GM19452 (cell line): ENCODE data around the gene MIB1.
"Not testable (repeated sequence)": the region's sequence is repeated elsewhere in the genome, so short reads cannot be mapped to it uniquely, and the experiment has no call there.

Source experiments
- ATAC-seq: cut with Tn5 transposase; IDR thresholded peaks from one replicate; pipeline ENCODE4 v1.9.1; 2021; ENCODE audit not compliant: unreplicated experiment

MIB1 gene

DNA sequence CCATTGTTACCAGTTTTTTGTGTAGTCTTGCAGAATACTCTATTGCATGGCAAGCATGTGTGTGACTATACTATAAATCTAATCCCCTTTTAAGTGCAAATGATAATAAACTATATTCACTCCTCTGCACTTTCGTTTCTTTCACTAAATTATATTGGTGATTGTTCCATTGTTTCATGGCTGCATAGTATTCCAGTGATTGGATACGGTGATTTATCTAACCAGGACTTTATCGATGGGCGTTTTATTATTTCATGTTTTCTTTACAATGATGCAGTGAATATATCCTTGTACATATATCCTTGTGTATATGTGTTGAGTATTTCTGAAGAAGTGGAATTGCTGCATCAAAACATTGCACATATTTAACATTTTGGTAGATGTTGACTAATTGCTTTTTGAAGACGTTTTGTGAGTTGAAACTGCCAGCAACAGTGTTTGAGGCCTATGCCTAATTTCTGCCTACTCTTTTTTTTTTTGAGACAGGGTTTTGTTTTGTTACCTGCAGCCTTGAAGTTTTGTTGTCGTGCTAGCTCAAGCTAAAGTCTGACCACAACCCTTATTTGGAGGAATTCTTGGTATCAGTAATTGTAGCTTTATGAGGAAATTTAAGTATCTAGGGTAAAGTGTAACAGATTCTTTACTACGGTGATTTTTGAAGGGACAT is 2.7 kb downstream of the MIB1 start:
- no peak for ATAC-seq

DNA sequence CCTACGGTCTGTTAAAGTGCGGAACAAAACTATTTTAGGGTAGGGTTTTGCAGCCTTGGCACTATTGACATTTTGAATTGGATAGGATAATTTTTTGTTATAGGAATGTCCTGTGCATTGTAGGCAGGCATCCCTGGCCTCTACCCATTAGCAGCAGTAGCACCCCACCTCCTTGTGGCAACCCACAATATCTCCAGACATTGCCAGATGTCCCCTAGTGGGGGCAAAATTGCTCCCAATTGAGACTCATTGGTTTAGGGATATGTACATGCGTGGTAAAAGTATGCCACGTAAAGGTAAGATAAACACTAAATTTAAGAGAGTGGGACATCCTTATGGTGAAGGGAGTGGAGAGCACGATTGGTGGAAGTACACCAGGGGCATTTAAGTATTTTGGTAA is 4.6 kb downstream of the MIB1 start:
- ATAC-seq: no peak

- no peak for ATAC-seq
These were observed 6.7 kb downstream of the MIB1 start for GRCh38 chr18:21747268-21747667.

DNA sequence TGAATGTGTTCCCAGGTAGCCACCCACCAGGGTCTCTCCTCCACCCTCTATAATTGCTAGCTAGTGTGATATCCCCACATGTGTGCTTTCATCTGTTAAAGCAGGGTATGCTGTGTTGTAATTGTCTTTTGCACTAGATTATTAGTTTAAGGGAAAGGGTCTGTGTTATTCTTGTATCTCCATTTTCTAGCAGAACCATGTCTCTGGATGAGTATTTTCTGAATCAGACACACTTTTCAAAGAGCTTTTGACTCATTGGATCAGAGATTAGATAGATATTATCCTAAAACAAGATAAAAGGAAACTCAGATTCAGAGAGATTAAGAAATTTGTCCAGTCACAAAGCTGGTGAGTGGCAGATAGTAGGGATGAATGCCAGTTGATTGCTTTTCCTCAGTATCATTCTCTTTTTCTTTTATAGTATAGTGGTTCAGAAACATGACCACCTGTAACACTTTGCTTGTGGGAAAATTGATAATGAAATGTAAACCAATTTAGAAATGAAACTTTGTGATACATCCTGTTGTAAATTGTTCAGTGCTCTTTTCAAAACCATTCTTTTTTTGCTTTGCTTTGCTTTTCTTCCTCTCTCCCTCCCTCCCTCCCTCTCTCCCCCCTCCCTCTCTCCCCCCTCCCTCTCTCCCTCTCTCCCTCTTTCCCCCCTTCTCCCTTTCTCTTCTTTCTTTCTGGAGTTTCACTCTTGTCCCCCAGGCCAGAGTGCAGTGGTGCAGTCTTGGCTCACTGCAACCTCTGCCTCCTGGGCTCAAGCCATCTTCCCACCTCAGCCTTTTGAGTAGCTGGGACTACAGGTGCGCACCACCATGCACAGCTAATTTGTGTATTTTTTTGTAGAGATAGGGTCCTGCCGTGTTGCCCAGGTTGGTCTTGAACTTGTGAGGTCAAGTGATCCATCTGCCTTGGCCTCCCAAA is 7.4 kb downstream of the MIB1 start:
- ATAC-seq: no peak

- no peak for ATAC-seq
These were observed 17.2 kb downstream of the MIB1 start for GRCh38 chr18:21757833-21758232.

DNA sequence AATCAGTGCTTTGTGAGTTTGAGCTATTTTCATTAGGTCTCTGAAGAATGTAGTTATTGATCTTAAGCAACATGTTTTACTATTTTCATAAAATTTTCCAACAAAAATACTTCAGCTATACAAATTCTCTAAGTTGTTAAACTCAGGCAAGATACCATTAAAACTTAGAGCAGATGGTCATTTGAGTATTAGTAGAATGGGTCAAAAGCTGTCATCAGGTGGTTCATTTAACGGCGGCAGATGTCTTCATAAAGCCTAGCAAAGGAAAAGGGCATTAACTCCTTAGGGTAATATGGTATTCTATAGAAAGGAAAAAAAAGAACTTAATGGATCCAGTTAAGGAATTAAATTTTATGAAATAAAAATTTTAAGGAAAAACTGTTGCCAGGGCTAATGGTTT is 19.2 kb downstream of the MIB1 start:
- no peak for ATAC-seq

GRCh38 chr18:21760321-21760720 is 19.7 kb downstream of the MIB1 start:
- ATAC-seq: no peak

DNA sequence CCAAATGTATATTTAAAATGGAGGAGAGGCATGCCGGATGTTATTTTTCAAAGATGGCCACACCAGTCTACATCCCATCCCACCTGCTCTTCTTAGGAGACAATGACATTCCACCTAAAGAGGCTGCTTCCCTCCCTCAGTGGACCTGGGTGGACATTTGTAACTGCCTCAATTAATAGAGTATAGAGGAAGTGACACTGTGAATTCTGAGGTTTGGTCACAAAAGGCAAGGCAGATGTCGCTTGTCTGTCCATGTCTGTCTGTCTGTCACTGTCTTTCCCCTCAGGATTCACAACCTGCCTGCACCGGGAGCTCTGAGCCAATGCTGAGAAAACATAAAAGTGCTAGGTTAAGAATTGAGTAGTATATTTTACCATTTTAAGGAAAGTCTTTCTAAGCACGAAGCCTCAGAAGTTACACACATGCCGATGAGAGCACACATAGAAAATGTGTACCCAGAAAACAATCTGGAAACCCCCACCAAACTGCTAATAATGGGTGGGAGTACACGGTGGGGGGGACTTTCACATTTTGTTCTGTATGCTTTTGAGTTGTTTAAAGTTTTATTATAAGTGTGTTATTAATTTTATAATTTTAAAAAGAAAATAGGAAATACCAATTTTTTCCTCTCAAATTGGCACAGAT is 21.0 kb downstream of the MIB1 start:
- no peak for ATAC-seq

- no peak for ATAC-seq
These were observed 21.7 kb downstream of the MIB1 start for GRCh38 chr18:21762181-21762772.

DNA sequence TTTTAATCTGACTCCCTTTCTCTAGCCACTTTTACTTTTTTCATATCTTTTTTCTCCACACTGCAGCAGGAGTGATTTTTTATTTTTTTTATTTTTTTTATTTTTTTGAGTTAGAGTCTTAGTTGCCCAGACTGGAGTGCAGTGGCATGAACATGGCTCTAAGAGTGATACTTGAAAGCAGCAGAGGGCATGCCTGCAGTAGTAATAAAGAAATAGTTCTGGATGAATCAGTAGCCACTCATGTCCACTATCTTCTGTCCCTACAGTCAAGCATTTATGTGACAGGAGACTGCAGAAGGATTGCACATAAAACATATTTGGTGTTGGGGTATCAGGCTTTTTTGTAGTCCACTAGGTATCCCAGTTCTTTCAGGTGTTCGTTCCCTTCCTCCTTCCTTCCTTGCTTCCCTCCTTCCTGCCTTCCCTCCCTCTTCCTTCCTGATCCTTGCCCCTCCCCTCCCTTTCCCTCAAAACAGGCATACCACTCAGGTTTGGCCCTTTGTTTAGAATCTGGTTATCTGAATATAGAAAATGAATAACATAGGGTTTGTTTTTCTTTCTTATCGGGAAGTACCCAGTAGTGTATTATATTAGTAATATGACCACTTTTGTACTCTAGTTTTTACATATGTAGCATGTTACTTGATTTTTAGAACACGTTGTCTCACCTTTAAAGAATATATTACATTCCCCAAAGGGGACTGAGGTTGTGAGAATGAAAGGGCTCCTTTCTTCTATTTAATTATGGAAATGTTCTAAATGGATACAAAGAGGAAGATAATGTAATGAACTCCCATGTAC is 23.5 kb downstream of the MIB1 start:
- no peak for ATAC-seq

DNA sequence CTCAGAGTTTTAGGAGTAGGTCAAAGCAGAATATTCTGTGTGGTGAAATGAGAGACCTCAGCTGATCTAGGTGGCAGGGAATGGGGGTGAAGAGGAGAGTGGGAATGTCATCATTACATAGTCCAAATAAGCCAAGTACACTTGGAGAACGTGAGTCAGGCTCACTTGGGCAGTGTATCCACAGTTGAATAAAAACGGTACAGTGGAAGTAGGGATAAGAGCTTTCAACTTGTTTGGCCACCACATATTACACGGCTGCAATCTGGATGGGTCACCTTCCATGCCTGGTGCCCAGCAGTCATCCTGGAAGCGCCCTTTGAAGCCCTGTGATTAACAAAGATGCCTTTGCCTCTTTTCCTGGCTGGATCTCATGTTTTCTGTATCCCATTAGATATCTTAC is 28.6 kb downstream of the MIB1 start:
- ATAC-seq: no peak

GRCh38 chr18:21774722-21775121 is 34.1 kb downstream of the MIB1 start:
- ATAC-seq: no peak

GRCh38 chr18:21777814-21778213 is 37.2 kb downstream of the MIB1 start:
- ATAC-seq: peak; percentile 67

DNA sequence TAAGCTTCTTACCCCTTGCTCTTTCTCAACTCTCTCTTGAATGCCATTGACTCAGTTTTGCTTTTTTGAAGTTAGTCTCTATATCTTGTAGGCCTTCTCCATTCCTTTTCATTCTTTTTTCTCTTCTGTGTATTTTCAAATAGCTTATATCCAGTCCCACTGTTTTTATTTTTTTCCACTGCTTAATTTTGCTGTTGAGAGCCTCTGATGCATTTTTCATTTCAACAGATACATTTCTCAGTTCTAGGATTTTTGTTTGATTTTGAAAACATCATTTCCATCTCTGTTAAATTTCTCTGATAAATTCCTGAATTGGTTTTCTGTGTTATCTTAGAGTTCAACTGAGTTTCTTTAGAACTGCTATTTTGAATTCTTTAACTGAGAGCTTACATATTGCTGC is 45.9 kb downstream of the MIB1 start:
- no peak for ATAC-seq

DNA sequence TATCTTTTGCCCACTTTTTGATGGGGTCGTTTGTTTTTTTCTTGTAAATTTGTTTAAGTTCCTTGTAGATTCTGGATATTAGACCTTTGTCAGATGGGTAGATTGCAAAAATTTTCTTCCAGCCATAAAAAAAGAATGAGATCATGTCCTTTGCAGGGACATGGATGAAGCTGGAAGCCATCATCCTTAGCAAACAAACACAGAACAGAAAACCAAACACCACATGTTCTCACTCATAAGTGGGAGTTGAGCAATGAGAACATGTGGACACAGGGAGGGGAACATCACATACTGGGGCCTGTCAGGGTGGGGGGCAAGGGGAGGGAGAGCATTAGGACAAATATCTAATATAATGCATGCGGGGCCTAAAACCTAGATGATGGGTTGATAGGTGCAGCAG is 55.5 kb downstream of the MIB1 start:
- ATAC-seq: not testable (repeated sequence)

DNA sequence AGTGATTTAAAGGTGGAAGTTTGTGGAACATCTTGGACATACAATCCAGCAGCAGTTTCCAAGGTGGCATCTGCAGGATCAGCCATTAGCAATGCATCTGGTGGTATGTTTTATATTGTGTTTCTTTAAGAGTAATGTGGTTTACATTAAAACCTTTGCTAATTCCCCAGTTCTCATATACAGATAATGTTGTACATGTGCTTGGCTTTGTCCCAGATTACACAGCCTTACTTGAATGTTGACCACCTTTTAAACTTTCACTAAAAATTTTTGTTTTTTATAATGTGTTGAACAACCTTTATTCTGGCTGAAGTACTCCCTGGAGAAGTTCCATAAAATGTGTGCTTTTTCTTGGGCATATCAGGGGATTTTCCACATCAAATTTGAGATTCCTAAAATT is 57.5 kb downstream of the MIB1 start:
- ATAC-seq: no peak

DNA sequence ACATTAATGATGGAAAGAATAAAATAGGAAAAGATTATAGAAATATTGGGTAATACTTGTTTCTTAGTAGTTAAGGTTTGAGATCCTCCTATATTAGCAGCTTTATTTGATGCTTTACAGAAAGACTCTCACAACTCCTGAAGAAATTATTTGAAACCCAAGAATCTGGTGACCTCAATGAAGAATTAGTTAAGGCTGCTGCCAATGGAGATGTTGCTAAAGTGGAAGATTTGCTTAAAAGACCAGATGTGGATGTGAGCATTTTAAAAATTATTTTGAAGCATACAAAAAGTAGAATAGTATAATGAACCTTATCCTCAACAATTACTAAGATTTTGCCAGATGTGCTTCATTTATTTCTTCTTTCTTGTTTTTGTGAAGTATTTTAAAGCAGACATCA is 59.1 kb downstream of the MIB1 start:
- ATAC-seq: no peak

GRCh38 chr18:21803495-21803894 is 62.9 kb downstream of the MIB1 start:
- no peak for ATAC-seq

- no peak for ATAC-seq
These were observed 65.3 kb downstream of the MIB1 start for GRCh38 chr18:21805771-21806366.

GRCh38 chr18:21808185-21808584 is 67.6 kb downstream of the MIB1 start:
- no peak for ATAC-seq
